ENCODE data around the gene TNNI3.

The TNNI3 gene

DNA sequence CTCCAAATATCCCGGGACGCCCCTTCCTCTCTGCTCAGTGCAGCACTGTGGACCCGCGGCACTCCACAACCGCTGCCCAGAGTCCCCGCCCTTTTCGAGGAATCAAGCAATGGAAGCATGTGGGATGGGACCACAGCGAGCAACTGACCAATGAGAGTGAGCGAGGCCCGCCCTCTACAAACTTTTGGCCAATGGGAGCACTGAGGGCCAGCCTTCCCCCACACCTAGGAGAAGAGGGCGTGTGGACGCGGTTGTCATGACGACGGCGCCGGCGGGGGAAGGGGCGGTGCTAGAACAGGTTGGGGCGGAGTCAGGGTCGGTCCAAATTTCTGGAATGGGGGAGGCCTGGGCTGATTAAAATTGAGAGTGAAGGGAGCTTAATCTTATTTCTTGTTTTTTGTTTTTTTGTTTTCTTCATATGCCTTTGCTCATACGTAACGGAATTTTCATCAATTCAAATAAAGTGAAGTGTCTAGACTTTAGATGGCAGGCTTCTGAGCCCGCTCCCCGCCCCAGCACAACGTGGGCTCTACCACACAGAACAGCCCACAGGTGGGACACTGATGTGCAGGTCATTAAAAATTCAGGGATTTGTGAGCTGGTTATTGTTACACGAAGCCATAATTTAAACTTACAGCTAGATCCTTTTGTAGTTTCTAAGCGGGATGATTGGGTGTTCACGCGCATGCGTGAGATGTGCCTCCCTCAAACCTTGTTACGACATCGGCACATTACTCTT lies 9.2 kb upstream of the TNNI3 start, which contains the start of gene DNAAF3:
DNAAF3 (minus strand) TSS at position 84 of the 739 bp plus-strand sequence. CDS start 200 bp downstream, outside the sequence.
- no peak within 1 kb of the TSS for H3K4me2 ChIP-seq (ENCODE audit: insufficient read depth, low read length)

DNA sequence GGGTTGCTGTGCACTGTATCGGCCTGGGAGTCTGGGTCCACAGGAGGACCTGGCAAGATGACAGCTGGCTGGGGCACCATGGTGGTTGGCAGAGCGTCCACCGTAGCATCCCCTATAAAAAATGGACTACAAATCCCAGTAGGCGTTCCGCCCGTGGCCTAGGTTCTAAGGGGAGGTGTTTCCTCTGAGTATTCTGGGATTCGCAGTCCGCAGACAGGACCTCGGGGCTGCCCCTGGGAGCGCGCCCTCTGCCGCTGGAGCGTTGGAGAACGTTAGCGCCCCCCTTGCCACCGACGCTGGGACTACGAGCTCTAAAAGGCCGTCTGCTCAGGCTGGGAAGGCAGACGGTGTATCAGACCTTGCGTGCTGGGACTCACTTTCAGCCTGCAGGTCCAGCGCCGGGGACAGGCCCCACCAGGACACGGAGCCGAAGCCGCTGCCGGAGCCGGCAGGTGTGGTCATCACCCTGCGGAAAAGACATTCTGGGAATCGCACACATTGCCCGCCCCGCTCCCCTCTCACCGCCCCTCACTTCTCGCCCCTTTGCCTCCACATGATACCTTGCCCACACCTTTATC lies 8.5 kb upstream of the TNNI3 start:
- no peaks in the 10 kb centered on the region for H3K36me3 ChIP-seq (ENCODE audit: insufficient read depth, low read length)
- DNase-seq (peak; percentile 65), ATAC-seq (ENCODE audit: insufficient read depth, low read depth) (peak; percentile 79)
- no peaks in the 10 kb centered on the region for H3K79me2 ChIP-seq (ENCODE audit: insufficient read depth, low read length)
- no peak overlapping the region for H3K9ac ChIP-seq (ENCODE audit: low read depth, low read length)
- H3K4me3 ChIP-seq (ENCODE audit: low read depth in 1 of 2, low read length in 2 of 2): no peak overlapping the region
- peaks cover 13% of the 10 kb centered on the region for H3K27me3 ChIP-seq (ENCODE audit: insufficient read depth, low read length, poor library complexity)
- no peak overlapping the region for H3K4me2 ChIP-seq (ENCODE audit: insufficient read depth, low read length)
- no peaks in the 10 kb centered on the region; the same call in 1 of the 2 replicates for H3K4me1 ChIP-seq (ENCODE audit: insufficient read depth, low read length)
- TF ChIP-seq EZH2 (IDR thresholded peaks at IDR 0.05; ENCODE audit: borderline replicate concordance, low read depth, low read length, severe bottlenecking): no peak
- TF ChIP-seq, protein P1, sequence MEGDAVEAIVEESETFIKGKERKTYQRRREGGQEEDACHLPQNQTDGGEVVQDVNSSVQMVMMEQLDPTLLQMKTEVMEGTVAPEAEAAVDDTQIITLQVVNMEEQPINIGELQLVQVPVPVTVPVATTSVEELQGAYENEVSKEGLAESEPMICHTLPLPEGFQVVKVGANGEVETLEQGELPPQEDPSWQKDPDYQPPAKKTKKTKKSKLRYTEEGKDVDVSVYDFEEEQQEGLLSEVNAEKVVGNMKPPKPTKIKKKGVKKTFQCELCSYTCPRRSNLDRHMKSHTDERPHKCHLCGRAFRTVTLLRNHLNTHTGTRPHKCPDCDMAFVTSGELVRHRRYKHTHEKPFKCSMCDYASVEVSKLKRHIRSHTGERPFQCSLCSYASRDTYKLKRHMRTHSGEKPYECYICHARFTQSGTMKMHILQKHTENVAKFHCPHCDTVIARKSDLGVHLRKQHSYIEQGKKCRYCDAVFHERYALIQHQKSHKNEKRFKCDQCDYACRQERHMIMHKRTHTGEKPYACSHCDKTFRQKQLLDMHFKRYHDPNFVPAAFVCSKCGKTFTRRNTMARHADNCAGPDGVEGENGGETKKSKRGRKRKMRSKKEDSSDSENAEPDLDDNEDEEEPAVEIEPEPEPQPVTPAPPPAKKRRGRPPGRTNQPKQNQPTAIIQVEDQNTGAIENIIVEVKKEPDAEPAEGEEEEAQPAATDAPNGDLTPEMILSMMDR (IDR thresholded peaks at IDR 0.05; ENCODE audit: borderline replicate concordance, extremely low read depth, low read length, poor library complexity, severe bottlenecking): no peak
- H4K20me1 ChIP-seq (ENCODE audit: insufficient read depth, low read length): no peaks in the 10 kb centered on the region
- no peak overlapping the region for H2AFZ ChIP-seq (ENCODE audit: low read depth, low read length)
- H3K9me3 ChIP-seq (ENCODE audit: insufficient read depth, low read length, severe bottlenecking): no peaks in the 10 kb centered on the region
- H3K27ac ChIP-seq (ENCODE audit: low read length): no peak overlapping the region

More for the DNA sequence above, 9.2 kb upstream of the TNNI3 start, which contains the start of gene DNAAF3:
- DNase-seq (peak; percentile 81), ATAC-seq (ENCODE audit: insufficient read depth, low read depth) (peak; percentile 89)
- H3K4me1 ChIP-seq (ENCODE audit: insufficient read depth, low read length): no peaks in the 10 kb centered on the region; the same call in 1 of the 2 replicates
- no peak within 1 kb of the TSS for H3K4me3 ChIP-seq (ENCODE audit: low read depth in 1 of 2, low read length in 2 of 2)
- H3K9me3 ChIP-seq (ENCODE audit: insufficient read depth, low read length, severe bottlenecking): no peaks in the 10 kb centered on the region
- no peak within 1 kb of the TSS for H2AFZ ChIP-seq (ENCODE audit: low read depth, low read length)
- no peaks in the 10 kb centered on the region for H3K79me2 ChIP-seq (ENCODE audit: insufficient read depth, low read length)
- no peaks in the 10 kb centered on the region for H4K20me1 ChIP-seq (ENCODE audit: insufficient read depth, low read length)
- TF ChIP-seq, protein P1 (IDR thresholded peaks at IDR 0.05; ENCODE audit: borderline replicate concordance, extremely low read depth, low read length, poor library complexity, severe bottlenecking): no peak
- TF ChIP-seq EZH2 (IDR thresholded peaks at IDR 0.05; ENCODE audit: borderline replicate concordance, low read depth, low read length, severe bottlenecking): no peak
- H3K27ac ChIP-seq (ENCODE audit: low read length): no peak within 1 kb of the TSS
- no peak within 1 kb of the TSS for H3K9ac ChIP-seq (ENCODE audit: low read depth, low read length)
- peaks cover 13% of the 10 kb centered on the region for H3K27me3 ChIP-seq (ENCODE audit: insufficient read depth, low read length, poor library complexity)
- H3K36me3 ChIP-seq (ENCODE audit: insufficient read depth, low read length): no peaks in the 10 kb centered on the region

DNA sequence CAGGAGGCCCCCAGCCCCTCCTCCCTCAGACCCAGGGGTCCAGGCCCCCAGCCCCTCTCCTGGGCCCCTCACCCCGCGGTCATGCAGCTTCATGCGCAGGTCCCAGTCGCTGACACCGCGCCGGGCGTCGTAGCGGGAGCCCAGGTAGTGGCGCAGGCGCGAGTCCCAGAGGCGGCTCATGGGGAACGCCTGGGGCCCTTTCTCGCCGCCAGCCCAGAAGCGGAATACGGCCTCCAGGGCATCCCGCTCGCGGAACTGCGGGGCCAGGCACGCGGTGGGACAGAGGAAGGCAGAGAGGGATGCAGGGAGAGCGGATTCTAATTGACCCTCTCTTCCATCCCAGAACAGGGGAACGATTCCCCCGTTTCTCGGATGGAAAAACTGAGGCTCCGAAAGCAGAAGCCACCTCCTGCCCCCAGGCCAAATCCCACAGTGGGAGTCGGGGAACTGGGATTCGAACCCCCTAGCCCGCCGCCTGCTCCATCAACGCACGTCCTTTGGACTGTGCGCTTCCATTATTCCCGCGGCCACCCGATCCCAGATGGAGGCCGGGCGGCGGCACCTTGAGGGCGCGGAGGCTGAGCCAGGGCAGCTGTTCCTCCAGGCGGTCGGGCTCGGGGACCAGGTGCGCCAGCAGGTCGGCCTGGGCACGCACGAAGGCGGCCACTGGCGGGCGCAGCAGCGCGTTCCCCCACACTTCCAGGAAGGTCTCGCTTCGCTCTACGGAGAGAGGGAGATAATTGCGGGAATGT lies 4.2 kb upstream of the TNNI3 start:
- Histone ChIP-seq H3K9ac (ENCODE audit: low read depth, low read length) (no peak overlapping the region), H3K4me1 (ENCODE audit: insufficient read depth, low read length) (no peaks in the 10 kb centered on the region; the same call in 1 of the 2 replicates), H4K20me1 (ENCODE audit: insufficient read depth, low read length) (no peaks in the 10 kb centered on the region), H3K4me3 (ENCODE audit: low read depth in 1 of 2, low read length in 2 of 2) (no peak overlapping the region), H3K27ac (ENCODE audit: low read length) (no peak overlapping the region), H3K27me3 (ENCODE audit: insufficient read depth, low read length, poor library complexity) (peaks cover 13% of the 10 kb centered on the region), H3K36me3 (ENCODE audit: insufficient read depth, low read length) (no peaks in the 10 kb centered on the region), H3K4me2 (ENCODE audit: insufficient read depth, low read length) (no peak overlapping the region), H2AFZ (ENCODE audit: low read depth, low read length) (no peak overlapping the region), H3K9me3 (ENCODE audit: insufficient read depth, low read length, severe bottlenecking) (no peaks in the 10 kb centered on the region), H3K79me2 (ENCODE audit: insufficient read depth, low read length) (no peaks in the 10 kb centered on the region)
- TF ChIP-seq, protein P1 (IDR thresholded peaks at IDR 0.05; ENCODE audit: borderline replicate concordance, extremely low read depth, low read length, poor library complexity, severe bottlenecking): no peak
- ATAC-seq (ENCODE audit: insufficient read depth, low read depth) (no peak), DNase-seq (no peak)

All from DND-41 (cell line).